SK-N-SH treated with all-trans-retinoic acid at 6 μM for 48 hours (cell line): Measurements from ENCODE around the gene PDGFD.

Experiments
- ARNTL ChIP-seq: fragments of 450-650 bp; formaldehyde crosslinking; IDR thresholded peaks from 2 replicates; pipeline ENCODE4 v1.5.0; 2020; ENCODE audit warnings: low read depth, mild to moderate bottlenecking, moderate library complexity, borderline replicate concordance
- TCF4 ChIP-seq: fragments of 250-450 bp; sonication (Bioruptor Pico); IDR thresholded peaks from 2 replicates; pipeline ENCODE4 v1.8.0; 2021; ENCODE audit warnings: mild to moderate bottlenecking, moderate library complexity, borderline replicate concordance
- TF ChIP-seq, protein P1 (sequence below): fragments of 250-450 bp; sonication (Bioruptor Pico); IDR thresholded peaks from 2 replicates; pipeline ENCODE4 v1.8.0; 2020; ENCODE audit warnings: mild to moderate bottlenecking, moderate library complexity, borderline replicate concordance

GRCh38 chr11:103901656-103902055, 262.3 kb downstream of the PDGFD start:
- TF ChIP-seq ARNTL (CRISPR knock-in tag) (no peak), TCF4 (CRISPR knock-in tag) (no peak)
- TF ChIP-seq, protein P1, sequence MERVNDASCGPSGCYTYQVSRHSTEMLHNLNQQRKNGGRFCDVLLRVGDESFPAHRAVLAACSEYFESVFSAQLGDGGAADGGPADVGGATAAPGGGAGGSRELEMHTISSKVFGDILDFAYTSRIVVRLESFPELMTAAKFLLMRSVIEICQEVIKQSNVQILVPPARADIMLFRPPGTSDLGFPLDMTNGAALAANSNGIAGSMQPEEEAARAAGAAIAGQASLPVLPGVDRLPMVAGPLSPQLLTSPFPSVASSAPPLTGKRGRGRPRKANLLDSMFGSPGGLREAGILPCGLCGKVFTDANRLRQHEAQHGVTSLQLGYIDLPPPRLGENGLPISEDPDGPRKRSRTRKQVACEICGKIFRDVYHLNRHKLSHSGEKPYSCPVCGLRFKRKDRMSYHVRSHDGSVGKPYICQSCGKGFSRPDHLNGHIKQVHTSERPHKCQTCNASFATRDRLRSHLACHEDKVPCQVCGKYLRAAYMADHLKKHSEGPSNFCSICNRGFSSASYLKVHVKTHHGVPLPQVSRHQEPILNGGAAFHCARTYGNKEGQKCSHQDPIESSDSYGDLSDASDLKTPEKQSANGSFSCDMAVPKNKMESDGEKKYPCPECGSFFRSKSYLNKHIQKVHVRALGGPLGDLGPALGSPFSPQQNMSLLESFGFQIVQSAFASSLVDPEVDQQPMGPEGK (CRISPR knock-in tag) = no peak
